HG02943 (cell line): ENCODE measurements around the gene FCHSD1.
A peak's percentile ranks its signal among the peaks of the same experiment; 100 is the strongest.
"Not testable (repeated sequence)": the region's sequence is repeated elsewhere in the genome, so short reads cannot be mapped to it uniquely, and the experiment has no call there.

Source experiments
- ATAC-seq: cut with Tn5 transposase; IDR thresholded peaks from one replicate; pipeline ENCODE4 v1.9.1; 2021; ENCODE audit warnings: mild to moderate bottlenecking, low read depth, moderate library complexity; ENCODE audit not compliant: unreplicated experiment

Gene FCHSD1

DNA sequence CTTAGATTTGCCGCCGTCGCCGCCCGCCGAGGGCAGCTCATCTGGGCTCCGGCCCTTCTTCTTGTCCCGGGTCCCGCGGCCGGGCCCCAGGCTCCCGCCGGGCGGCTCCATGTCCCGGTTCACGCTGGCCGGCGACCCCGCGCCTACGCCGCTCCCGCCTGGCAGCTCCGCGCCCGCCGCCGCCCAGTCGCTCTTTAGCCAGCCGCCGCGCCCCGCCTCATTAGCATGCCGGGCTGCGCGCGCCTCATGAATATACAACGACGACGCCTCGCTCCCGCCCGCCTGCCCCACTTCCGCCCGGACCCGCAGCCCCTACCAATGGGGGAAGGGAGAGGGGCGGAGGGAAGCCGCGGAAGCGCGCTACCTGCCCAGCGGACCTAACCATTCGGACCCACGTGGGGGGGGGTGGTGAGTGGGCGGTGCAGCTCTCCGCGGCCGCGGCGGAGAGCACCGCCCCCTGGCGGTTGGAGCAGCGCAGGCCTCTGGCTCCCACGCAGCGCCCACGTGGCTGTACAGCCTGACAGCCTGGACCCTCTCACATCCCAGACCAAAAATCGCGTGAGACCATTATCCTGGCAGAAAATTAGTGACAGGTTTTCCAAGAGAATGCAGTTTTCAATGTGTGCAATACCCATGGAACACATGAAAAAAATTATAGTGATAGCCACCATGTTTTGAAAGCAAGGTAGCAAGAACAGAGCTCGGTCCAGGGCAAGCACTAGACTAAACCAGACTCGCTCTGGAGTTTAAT is 32.2 kb downstream of the FCHSD1 start, which contains the start of gene DIAPH1:
Gene DIAPH1, minus strand, starts transcription at position 197 of the 751 bp plus-strand sequence. Its CDS starts 86 bp downstream, at position 111.
- ATAC-seq: peak; percentile 85

DNA sequence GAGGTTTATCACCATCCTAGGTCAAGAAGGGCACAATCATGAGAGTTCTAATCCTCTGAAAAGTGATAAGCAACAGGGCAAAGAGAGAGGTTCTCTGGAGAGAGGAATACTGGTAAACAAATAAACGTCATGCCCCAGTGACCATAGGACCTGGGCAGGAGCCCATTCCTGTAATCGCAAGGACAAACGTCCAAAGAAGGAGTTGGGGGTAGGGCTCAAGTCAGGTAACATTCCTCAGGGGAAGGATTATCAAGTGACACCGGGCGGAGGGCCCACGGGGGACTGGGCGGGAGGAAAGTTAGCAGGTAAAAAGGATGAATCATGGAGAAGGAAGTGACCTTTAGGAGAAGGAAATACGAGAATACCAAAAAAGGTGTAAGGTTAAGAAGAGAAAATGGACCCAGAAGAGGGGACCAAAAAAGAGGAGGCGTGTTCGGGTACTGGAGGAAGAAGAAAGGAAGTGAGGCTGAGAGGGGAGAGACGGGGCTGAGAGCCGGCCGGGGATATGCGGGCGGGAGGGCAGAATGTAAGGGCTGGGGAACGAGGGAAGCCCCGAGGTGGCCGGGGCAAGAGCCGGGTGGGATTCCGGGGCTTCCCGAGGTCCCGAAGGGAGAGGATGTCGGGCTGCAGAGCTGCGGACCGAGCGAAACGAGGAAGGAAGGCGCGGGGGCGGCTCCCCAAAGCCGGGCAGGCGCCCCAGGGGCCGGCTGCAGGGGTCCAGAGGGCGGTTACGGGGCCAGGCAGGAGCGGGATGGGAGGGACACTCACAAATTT is 33.0 kb downstream of the FCHSD1 start:
- ATAC-seq: peak; percentile 38

DNA sequence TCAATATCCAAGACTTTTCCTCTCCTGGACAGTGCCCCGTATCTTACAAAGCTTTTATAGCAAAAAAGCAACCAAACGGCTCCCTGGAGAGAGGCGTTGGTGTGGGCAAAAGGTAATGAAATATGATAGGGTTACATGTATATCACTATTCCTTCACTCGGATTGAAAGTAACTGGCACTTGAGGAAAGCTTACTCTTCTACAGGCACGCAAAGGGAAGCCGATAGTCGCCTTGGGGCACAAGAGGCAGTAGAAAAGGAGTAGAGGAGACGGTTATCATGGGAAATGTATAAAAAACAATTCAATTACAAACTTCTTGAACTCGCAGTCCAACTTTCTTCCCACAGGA is 33.6 kb downstream of the FCHSD1 start:
- no peak for ATAC-seq

DNA sequence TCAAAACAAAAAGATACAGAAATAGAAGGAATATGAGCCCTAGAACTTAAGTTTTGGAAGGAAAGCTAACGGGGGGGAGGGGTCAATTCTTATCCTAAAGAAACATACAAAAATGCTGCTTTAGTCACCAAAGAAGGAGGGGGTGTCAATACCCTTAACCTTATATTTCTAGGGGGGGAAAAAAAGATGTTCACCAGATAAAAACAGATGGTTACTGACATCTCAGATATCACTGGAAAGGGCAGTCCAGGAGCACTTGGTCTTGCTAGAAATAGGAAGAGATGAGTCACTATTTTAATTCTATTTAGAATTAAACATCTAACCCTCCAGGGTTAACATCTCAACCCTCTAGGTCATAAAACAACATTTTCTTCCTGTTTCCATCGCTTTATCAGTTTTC is 34.1 kb downstream of the FCHSD1 start:
- ATAC-seq: no peak

DNA sequence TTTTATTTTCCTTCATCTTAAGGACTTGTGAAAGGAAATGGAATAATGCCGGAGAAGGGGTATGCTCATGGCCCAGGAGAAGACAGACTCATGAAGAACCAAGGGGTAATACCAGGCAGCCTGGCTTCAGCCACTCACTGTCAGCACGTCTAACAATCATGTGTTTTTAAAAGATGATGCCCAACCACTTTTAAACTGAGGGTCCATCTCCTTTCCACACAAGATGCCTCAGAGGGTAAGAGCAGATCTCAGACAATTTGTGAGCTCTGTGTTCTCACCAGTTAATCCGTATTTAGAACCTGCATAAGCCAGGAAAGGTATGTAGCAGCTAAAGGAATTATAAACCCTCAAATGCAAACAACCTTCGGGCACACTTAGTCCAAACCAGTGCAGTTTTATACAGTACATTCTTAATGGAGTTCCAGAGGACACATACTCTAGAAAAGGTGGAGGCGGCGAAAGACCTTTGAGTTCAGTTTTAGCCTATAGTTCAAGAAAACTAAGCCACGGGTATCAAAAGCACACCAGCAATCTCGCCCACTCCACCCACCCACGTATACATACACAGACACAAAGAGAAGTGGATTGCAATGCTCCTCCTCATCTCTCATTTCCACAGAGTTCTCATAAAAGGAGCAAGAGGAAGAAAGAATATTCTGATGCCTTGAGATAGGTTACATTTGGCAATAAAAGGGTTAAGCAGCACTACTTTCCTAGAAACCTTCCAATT is 35.1 kb downstream of the FCHSD1 start:
- ATAC-seq: no peak

DNA sequence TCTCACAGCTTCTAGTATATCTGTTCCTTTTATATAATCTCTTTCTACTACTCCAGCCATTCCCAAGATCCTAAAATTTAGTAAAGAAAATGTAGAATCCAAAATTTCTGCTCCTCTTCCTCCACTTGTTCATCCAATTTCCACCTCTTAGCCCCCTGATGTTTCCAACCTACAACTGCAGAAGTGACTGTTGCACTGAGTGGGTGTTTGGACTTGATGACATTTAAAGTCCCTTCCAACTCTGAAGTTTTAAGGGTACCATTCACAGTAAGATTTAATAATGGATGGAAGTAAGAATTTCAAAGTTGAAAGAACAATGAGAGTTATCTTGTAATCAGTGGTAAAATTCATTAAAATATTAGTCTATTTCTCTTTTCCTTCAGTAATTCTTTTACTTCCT is 37.9 kb downstream of the FCHSD1 start:
- ATAC-seq: no peak

DNA sequence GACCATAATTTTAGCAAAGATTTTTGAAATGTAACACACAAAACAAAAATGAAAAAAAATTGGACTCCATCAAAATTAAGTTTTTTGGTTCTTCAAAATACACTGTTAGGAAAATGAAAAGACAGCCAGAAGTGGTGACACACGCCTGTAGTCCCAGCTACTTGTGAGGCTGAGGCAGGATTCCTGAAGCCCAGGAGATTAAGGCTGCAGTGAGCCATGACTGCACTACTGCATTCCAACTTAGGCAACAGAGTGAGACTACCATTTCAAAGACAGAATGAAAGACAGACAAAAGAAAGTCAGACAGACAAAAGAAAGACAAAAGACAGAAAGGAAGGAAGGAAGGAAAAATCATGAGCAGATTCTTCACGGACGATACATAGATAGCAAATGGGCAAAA is 39.9 kb downstream of the FCHSD1 start:
- ATAC-seq: no peak

DNA sequence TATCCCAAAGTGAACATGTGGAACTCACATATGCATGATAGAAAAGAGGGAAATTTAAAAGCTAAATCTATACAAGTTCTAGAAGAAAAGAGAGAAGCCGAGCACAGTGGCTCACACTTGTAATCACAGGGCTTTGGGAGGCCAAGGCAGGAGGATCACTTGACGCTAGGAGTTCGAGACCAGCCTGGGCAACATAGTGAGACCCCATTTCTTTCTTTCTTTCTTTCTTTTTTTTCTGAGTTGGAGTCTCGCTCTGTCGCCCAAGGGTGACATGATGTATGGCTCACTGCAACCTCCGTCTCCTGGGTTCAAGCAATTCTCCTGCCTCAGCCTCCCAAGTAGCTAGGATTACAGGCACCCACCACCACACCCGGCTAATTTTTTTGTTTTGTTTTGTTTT is 41.3 kb downstream of the FCHSD1 start:
- not testable (repeated sequence) for ATAC-seq

DNA sequence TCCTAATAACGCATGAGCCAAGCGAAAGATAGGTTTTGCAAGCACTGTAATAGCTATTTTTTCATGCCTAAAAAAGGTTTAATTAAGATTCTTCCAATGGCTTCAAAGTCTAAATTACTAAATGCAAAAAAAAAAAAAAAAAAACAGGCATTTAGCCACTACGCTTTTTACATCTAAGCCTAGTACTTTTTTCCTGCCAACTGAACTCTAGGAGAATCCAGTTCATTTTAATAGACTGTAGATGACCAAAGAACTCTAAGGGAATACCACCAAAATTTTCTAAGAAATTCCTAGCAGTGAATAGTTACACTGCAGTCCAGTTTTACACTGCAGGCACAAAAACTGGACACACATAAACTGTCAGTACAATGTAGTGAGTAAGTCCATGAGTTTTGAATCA is 42.2 kb downstream of the FCHSD1 start:
- no peak for ATAC-seq

DNA sequence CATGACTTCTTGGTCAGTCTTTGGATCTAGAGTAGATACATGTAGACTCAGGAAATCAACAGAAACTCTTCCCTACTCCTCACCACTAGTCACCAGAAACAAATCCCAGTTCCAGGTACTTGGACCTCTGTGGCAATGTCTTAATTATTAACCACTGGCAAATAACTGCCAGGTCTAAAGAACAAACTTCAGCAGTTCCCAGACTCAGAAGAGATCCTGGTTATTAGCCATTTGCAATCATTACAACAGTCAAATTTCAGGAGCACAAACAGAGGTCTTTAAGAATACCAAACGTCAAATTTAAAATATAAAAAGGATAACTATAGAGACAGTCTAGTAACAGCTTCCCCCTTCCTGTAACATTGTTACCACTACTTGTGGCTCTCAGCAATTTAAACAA is 42.7 kb downstream of the FCHSD1 start:
- no peak for ATAC-seq

DNA sequence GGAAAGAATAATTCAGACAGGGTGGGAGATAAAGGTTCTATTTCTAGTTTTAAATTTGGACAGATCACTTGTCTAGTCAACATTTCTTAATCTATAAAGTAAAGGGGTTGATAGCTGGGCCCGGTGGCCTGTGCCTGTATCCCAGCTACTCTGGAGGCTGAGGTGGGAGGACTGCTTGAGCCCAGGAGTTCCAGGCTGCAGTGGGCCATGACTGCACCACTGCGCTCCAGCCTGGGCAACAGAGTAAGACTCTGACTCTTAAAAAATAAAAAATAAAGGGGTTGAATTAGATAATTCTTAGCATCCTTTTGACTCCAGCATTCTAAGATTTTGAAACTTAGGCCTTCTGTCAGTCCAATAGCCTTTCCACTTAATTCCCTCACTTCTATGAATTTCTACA is 43.2 kb downstream of the FCHSD1 start:
- ATAC-seq: no peak

DNA sequence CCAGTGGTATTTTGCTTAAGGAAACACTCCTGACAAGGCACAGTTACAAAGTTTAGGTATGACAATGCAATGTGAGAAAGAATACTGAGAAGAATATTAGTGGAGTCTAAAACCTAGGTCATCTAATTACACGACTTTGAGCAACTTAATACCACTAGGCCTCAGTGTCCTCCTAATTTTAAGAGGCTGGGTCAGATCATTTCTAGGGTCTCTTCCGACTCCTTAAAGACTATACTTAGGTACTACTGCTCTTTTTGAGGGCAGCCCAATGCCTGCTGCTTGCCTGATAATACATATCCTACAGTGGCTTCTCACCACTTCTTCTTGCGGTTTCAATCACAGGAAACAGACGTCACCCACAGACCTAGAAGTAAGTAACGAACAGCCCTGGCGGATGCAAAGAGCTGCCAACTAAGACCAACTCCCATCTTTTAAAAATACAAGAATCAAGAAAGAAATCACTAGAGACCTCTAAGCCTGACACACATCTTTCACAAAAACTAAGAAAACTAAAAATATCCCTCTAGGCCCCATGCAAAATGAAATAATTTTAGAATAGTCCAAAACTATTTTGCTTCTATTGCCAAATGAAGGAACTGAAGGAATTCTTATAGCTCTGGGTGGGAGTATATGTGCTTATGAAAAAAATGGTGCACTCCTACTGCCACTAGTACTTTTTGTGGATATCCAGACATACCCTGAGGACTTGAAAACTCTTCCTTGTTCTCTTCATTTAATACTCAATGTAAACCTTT is 45.5 kb downstream of the FCHSD1 start:
- peak; percentile 99 for ATAC-seq

DNA sequence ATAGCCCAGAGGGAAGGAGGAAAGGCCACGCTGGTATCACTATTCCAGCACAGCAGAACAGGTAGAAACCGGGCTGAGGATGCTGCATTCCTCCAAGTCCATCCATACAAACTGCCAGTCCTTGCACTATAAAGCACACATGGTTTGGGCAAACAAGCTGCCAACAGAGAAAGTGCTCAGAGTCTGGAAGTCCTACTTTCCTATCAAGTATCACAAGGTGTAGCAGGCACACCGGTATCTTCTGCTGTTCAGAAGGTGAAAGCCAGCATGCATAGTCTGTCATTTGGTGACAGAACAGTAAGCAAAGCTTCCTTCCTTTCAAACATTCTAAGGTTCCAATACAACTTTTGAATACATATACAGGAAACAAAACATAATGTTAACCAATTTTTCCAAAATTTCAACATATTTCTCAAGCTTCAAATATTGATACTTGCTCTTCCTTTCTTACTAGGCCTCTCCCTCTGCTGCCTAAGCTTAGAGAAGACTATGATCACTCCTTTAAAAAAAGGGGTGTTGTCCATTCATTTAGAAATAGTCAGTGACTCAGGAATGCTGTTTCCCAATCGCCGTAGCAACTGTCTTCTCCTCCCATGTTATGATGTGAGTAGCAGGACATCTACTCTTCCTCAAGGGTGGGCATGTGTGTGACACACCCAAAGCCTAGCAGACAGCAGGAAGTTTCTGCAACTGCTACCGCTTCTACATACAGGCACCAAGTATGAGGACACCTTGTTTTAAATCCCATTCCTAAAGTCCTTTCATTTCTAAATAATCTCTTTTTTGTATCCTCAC is 47.1 kb downstream of the FCHSD1 start:
- no peak for ATAC-seq

DNA sequence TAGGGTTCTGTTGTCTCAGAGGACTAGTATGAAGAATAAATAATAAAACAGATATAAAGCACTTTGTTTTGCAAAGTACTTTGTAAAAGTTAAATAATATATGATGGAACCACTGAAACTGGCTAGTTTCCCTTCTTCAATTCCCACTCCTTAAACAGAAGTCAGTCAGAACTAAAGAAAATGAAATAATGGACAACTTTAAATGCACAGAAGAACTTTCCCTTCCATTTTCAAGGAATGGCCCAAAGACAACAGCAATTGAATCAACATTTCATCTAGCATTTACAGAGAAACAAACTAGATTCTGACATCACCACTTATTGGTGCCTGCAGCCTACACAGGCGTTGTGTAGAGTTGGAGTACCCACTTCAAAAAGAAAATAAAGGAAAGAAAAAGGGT is 48.6 kb downstream of the FCHSD1 start:
- no peak for ATAC-seq

DNA sequence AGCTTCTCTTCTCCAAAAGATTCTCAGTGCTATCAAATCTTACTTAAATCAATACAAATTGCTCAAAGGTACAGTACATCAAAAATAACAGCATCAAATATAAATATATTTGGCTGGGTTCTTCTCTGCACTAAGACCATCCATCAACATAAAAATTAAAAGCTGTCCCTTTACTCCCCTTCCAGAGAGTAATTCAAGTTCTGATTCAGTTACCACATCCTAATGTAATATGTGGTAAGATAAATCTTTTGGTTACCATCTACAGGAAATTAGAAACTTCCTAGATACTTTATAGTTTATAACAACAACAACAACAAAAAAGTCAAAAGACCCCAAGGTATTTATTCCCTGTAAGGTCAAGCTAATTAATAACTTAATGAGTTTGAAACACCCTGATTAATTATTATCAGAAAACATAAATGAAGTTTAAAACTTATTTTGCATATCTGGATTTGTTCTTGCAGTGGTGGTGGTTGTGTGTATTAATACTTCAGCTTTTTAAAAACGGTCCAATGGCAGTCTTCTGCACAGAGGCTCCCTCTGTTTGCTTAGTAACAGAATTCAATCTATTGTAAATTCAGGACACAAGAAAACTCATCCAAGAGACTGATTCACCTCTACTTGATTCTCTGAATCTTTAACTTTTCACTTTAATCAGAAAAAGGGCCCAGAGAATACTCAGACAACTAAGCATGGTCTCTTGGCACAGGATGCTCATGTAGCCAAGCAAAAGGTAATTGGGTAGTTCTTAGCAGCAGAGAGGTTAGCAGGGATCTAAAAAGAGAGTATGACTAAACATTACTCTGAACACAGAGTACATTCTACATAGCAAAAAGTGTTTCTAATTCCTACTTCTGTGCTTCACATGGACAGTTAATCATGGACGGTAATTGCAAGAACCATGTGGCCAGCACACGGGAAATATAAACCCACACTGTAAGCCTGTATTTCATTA is 52.5 kb downstream of the FCHSD1 start:
- ATAC-seq: no peak

DNA sequence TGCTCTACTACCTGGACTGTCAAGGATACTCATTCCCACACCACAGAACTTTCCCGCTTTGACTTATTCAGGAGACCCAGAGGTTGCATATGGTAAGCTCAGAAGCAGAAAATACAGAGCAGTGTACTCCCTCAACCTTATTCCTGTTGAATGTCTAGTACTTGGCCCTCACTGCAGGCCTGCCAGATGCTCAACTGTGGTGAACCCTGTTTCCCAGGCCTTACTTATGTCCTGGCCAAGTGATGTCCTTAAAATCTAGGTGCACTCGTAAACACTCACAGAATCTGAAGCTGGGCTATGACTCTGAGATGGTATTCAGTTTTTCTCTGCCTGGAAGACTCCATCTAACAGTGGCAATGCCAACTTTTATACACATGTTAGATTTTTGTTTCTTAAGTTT is 53.4 kb downstream of the FCHSD1 start:
- no peak for ATAC-seq

DNA sequence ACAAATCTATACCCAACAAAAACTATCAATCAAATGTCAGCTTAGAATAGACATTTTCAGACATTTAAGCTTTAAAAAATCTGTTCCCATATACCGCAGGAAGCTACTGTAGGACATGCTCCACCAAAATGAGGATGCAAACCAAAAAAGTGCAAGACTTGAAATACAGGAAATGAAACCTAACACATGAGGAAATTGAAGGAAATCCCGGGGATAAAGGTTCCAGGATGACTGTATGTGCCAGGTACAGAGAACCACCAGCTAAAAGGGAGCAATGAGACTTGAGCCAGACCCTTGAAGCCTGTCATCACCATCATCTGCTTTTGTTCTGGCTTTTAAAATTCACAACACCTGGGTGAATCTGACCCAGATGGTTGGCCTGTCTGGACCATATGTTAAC is 53.8 kb downstream of the FCHSD1 start:
- no peak for ATAC-seq

DNA sequence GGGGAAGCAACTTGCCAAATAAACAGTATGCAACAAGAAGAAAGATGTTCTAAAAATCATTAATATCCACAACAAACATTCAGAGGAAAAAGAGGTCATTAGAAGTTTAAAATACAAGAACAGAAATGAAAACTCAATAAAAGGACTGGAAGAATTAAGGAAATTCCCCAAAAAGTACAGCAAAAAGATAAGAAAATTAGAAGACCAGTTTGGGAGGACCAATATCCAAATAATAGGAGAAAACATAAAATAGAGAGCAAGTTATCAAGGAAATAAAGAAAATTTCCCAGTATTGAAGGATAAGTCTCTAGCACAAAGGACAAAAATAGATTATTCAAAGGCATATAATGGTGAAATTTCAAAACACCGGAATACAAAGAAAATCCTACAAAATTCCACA is 54.4 kb downstream of the FCHSD1 start:
- ATAC-seq: no peak

DNA sequence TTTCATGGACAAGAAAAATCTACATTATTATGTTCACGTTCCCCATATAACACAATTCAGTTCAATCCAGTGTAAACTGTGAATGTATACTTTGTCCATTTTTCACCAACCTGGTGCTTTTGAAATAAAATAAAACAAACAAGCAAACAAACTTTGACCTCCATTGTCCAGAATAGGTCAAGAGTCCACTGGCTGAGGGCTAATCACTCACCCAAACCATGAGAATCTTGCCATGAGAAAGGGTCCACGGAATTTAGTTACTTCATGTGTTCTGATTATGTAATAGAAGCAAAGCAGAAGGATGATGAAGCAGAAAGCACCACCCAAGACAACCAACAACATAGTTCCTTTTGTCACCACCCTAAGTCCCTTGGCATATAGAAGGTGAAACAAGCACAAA is 61.1 kb downstream of the FCHSD1 start:
- ATAC-seq: no peak
